GM18873 (cell line): ENCODE data around the gene FSTL1.

ENCODE experiments used
- ATAC-seq: cut with Tn5 transposase; IDR thresholded peaks from one replicate; pipeline ENCODE4 v1.9.1; 2021; ENCODE audit warnings: mild to moderate bottlenecking, moderate library complexity, moderate number of reproducible peaks; ENCODE audit not compliant: unreplicated experiment, low FRiP score

The FSTL1 gene

GRCh38 chr3:120450600-120451271, at the start of gene FSTL1:
Gene FSTL1, minus strand, starts transcription at chr3:120450992. Its CDS starts 246 bp downstream, at chr3:120450746.
- ATAC-seq, result no peak

- no peak for ATAC-seq
Measured at GRCh38 chr3:120498556-120499346, 48.0 kb upstream of the FSTL1 start.

GRCh38 chr3:120497818-120498217, 47.0 kb upstream of the FSTL1 start:
- ATAC-seq, result no peak

GRCh38 chr3:120497336-120497735, 46.5 kb upstream of the FSTL1 start:
- ATAC-seq, result no peak

- ATAC-seq, result no peak
Measured at GRCh38 chr3:120496278-120497002, 45.6 kb upstream of the FSTL1 start.

GRCh38 chr3:120495809-120496208, 45.0 kb upstream of the FSTL1 start:
- no peak for ATAC-seq

- no peak for ATAC-seq
Measured at GRCh38 chr3:120492103-120492502, 41.3 kb upstream of the FSTL1 start.

GRCh38 chr3:120489421-120489820, 38.6 kb upstream of the FSTL1 start:
- no peak for ATAC-seq

GRCh38 chr3:120488296-120488695, 37.5 kb upstream of the FSTL1 start:
- no peak for ATAC-seq

GRCh38 chr3:120487191-120487650, 36.4 kb upstream of the FSTL1 start:
- ATAC-seq, result no peak

GRCh38 chr3:120481081-120481480, 30.3 kb upstream of the FSTL1 start:
- ATAC-seq, result no peak

GRCh38 chr3:120477781-120478180, 27.0 kb upstream of the FSTL1 start:
- no peak for ATAC-seq

GRCh38 chr3:120475722-120476377, 25.1 kb upstream of the FSTL1 start:
- no peak for ATAC-seq

- ATAC-seq, result no peak
Measured at GRCh38 chr3:120473896-120474675, 23.3 kb upstream of the FSTL1 start.

- ATAC-seq, result no peak
Measured at GRCh38 chr3:120473389-120473788, 22.6 kb upstream of the FSTL1 start.

- ATAC-seq, result no peak
Measured at GRCh38 chr3:120472121-120472844, 21.5 kb upstream of the FSTL1 start.

GRCh38 chr3:120471643-120472042, 20.9 kb upstream of the FSTL1 start:
- ATAC-seq, result no peak

GRCh38 chr3:120470870-120471269, 20.1 kb upstream of the FSTL1 start:
- ATAC-seq, result no peak

GRCh38 chr3:120469882-120470301, 19.1 kb upstream of the FSTL1 start:
- no peak for ATAC-seq
